Hepatocyte (in vitro differentiated cells): Measurements from ENCODE around the gene NRG3. TPM values are rescaled to one million over a fixed set of nuclear protein-coding genes. Genes with fewer than 3 reads are reported as not detected.

ENCODE experiments used
- DNase-seq: peaks from one replicate; pipeline ENCODE4 v3.0.0-alpha.2; 2016; ENCODE audit warnings: low spot score
- H2AFZ ChIP-seq: fragments of 200-600 bp; sonication (generic); 2 replicates; pipeline ENCODE4 v1.6.0; 2016; ENCODE audit warnings: antibody characterized with exemption, mild to moderate bottlenecking
- H3K27ac ChIP-seq: fragments of 200-600 bp; sonication (generic); 2 replicates; pipeline ENCODE4 v1.5.1; 2016; ENCODE audit warnings: mild to moderate bottlenecking
- H3K27me3 ChIP-seq: fragments of 200-600 bp; sonication (generic); 2 replicates; pipeline ENCODE4 v1.6.1; 2016
- H3K36me3 ChIP-seq: fragments of 200-600 bp; sonication (generic); replicated peaks from 2 replicates; pipeline ENCODE4 v1.5.1; 2016; ENCODE audit warnings: low read depth; ENCODE audit not compliant: insufficient read depth
- H3K4me1 ChIP-seq: fragments of 200-600 bp; sonication (generic); 2 replicates; pipeline ENCODE4 v1.5.1; 2016; ENCODE audit warnings: mild to moderate bottlenecking, moderate library complexity; ENCODE audit not compliant: insufficient read depth
- H3K4me2 ChIP-seq: fragments of 200-600 bp; sonication (generic); 2 replicates; pipeline ENCODE4 v1.6.0; 2016
- H3K4me3 ChIP-seq: fragments of 200-600 bp; sonication (generic); 2 replicates; pipeline ENCODE4 v1.5.1; 2016; ENCODE audit warnings: mild to moderate bottlenecking
- H3K79me2 ChIP-seq: fragments of 200-600 bp; sonication (generic); 2 replicates; pipeline ENCODE4 v1.6.0; 2017; ENCODE audit warnings: mild to moderate bottlenecking
- H3K9me2 ChIP-seq: fragments of 200-600 bp; sonication (generic); replicated peaks from 2 replicates; pipeline ENCODE4 v1.6.0; 2017; ENCODE audit warnings: mild to moderate bottlenecking; ENCODE audit not compliant: insufficient read depth
- H3K9me3 ChIP-seq: fragments of 200-600 bp; sonication (generic); 2 replicates; pipeline ENCODE4 v1.5.1; 2016; ENCODE audit warnings: low read depth, mild to moderate bottlenecking
- H4K20me1 ChIP-seq: fragments of 200-600 bp; sonication (generic); 2 replicates; pipeline ENCODE4 v1.6.0; 2016; ENCODE audit warnings: mild to moderate bottlenecking; ENCODE audit not compliant: insufficient read depth, poor library complexity, severe bottlenecking
- CTCF ChIP-seq: fragments of 200-600 bp; sonication (generic); IDR thresholded peaks from 2 replicates; pipeline ENCODE4 v1.5.1; 2016; ENCODE audit warnings: antibody characterized with exemption, mild to moderate bottlenecking; ENCODE audit not compliant: poor library complexity
- EZH2 ChIP-seq: fragments of 200-600 bp; sonication (generic); IDR thresholded peaks from 2 replicates; pipeline ENCODE4 v1.6.1; 2016; ENCODE audit warnings: antibody characterized with exemption, mild to moderate bottlenecking, borderline replicate concordance
- EZH2phosphoT487 ChIP-seq: fragments of 200-600 bp; sonication (generic); IDR thresholded peaks from one replicate; pipeline ENCODE4 v1.6.1; 2018; ENCODE audit warnings: antibody characterized with exemption, mild to moderate bottlenecking, low read depth, moderate library complexity; ENCODE audit not compliant: unreplicated experiment, severe bottlenecking
- WGBS: methylation state at CpG from one replicate; pipeline ENCODE4 v1.1.6; 2016; ENCODE audit warnings: low lambda C conversion rate; ENCODE audit errors: missing lambda C conversion rate; 5-methylcytosine and 5-hydroxymethylcytosine counted together
- polyA plus RNA-seq: library from polyadenylated mRNA; unstranded; fragments of >200 nt; fragmentation: Nextera tagmentation; extraction: Ambion mirVana; gene quantifications from 2 replicates; pipeline ENCODE4 v1.2.1, GENCODE V29; 2016
- total RNA-seq: library from RNA; depleted of rRNA; stranded (reverse); fragments of >200 nt; gene quantifications from 2 replicates; pipeline ENCODE4 v1.2.3, GENCODE V29; 2014

NRG3 gene
- total and polyA plus RNA-seq, 2 experiments from 2014 or later, result 0.57 to 2.0 TPM

GRCh38 chr10:82572744-82573143, 697.8 kb downstream of the NRG3 start:
- 81% methylated on average over 1 of the region's 1 CpG for WGBS
- no peaks in the 10 kb centered on the region for H4K20me1 ChIP-seq
- no peaks in the 10 kb centered on the region for H3K4me1 ChIP-seq
- H3K9me3 ChIP-seq, result no peaks in the 10 kb centered on the region
- H3K4me3 ChIP-seq, result no peak overlapping the region
- no peaks in the 10 kb centered on the region for H3K79me2 ChIP-seq
- no peak overlapping the region for H3K27ac ChIP-seq
- no peak overlapping the region for H2AFZ ChIP-seq
- TF ChIP-seq EZH2phosphoT487 (no peak), EZH2 (no peak), CTCF (no peak)
- H3K9me2 ChIP-seq, result no peaks in the 10 kb centered on the region
- H3K27me3 ChIP-seq, result no peaks in the 10 kb centered on the region
- H3K4me2 ChIP-seq, result no peak overlapping the region
- H3K36me3 ChIP-seq, result no peaks in the 10 kb centered on the region
- no peak for DNase-seq

- no peak overlapping the region for H3K27ac ChIP-seq
- no peak for DNase-seq
- no peaks in the 10 kb centered on the region for H3K9me3 ChIP-seq
- H3K4me1 ChIP-seq, result no peaks in the 10 kb centered on the region
- H3K27me3 ChIP-seq, result no peaks in the 10 kb centered on the region
- H3K9me2 ChIP-seq, result no peaks in the 10 kb centered on the region
- no peaks in the 10 kb centered on the region for H3K79me2 ChIP-seq
- WGBS, result 32% methylated on average over 2 of the region's 2 CpGs
- H4K20me1 ChIP-seq, result no peaks in the 10 kb centered on the region
- TF ChIP-seq EZH2phosphoT487 (no peak), CTCF (no peak), EZH2 (no peak)
- no peak overlapping the region for H2AFZ ChIP-seq
- no peak overlapping the region for H3K4me2 ChIP-seq
- H3K36me3 ChIP-seq, result no peaks in the 10 kb centered on the region
- no peak overlapping the region for H3K4me3 ChIP-seq
These were observed 699.1 kb downstream of the NRG3 start for GRCh38 chr10:82574081-82574480.

GRCh38 chr10:82575318-82575717, 700.3 kb downstream of the NRG3 start:
- Histone ChIP-seq H3K9me3 (no peaks in the 10 kb centered on the region), H3K4me3 (no peak overlapping the region), H4K20me1 (no peaks in the 10 kb centered on the region), H2AFZ (no peak overlapping the region), H3K4me1 (no peaks in the 10 kb centered on the region), H3K9me2 (no peaks in the 10 kb centered on the region), H3K4me2 (no peak overlapping the region), H3K27ac (no peak overlapping the region), H3K79me2 (no peaks in the 10 kb centered on the region), H3K36me3 (no peaks in the 10 kb centered on the region), H3K27me3 (no peaks in the 10 kb centered on the region)
- DNase-seq, result no peak
- WGBS, result 83% methylated on average over 3 of the region's 3 CpGs
- TF ChIP-seq EZH2, result no peak
- no peak for TF ChIP-seq CTCF
- TF ChIP-seq EZH2phosphoT487, result no peak

- Histone ChIP-seq H3K27me3 (no peaks in the 10 kb centered on the region), H3K9me2 (no peaks in the 10 kb centered on the region), H3K4me2 (no peak overlapping the region), H3K4me1 (no peaks in the 10 kb centered on the region), H2AFZ (no peak overlapping the region), H3K36me3 (no peaks in the 10 kb centered on the region), H3K27ac (no peak overlapping the region), H3K4me3 (no peak overlapping the region), H3K79me2 (no peaks in the 10 kb centered on the region), H3K9me3 (no peaks in the 10 kb centered on the region), H4K20me1 (no peaks in the 10 kb centered on the region)
- TF ChIP-seq EZH2phosphoT487 (no peak), CTCF (no peak)
- DNase-seq, result no peak
These were observed 701.1 kb downstream of the NRG3 start for GRCh38 chr10:82576093-82576492.
